Liver (tissue), 9 donors: ENCODE results near the gene TPST2. TPM values are rescaled to one million over a fixed set of nuclear protein-coding genes. Genes with fewer than 3 reads are reported as not detected.
A peak's percentile ranks its signal among the peaks of the same experiment; 100 is the strongest.

Experiments
- DNase-seq: peaks from one replicate; pipeline ENCODE4 v3.0.0-alpha.2; 2017; ENCODE audit warnings: low spot score
- H3K27ac ChIP-seq, 2 donors: one replicate each; pipeline ENCODE4 v1.7.0; 2013; ENCODE audit warnings: inconsistent platforms in 2 of 2, low read length in 2 of 2, control low read depth in 1 of 2, low read depth in 1 of 2, mild to moderate bottlenecking in 1 of 2
- H3K27me3 ChIP-seq, 4 donors: one replicate each; pipeline versions ENCODE4 v1.6.1 to v1.7.0; 2013; ENCODE audit warnings: low read length in 3 of 4, inconsistent platforms in 1 of 4, mild to moderate bottlenecking in 1 of 4, moderate library complexity in 1 of 4; ENCODE audit not compliant: control insufficient read depth in 4 of 4, insufficient read depth in 4 of 4
- H3K36me3 ChIP-seq, 4 donors: one replicate each; pipeline versions ENCODE4 v1.6.1 to v1.7.0; 2013; ENCODE audit warnings: low read length in 3 of 4, mild to moderate bottlenecking in 3 of 4, low read depth in 1 of 4, moderate library complexity in 1 of 4; ENCODE audit not compliant: control insufficient read depth in 4 of 4, insufficient read depth in 3 of 4
- H3K4me1 ChIP-seq, 4 donors: one replicate each; pipeline versions ENCODE4 v1.6.1 to v1.7.0; 2013; ENCODE audit warnings: low read length in 3 of 4, mild to moderate bottlenecking in 3 of 4, moderate library complexity in 1 of 4; ENCODE audit not compliant: control insufficient read depth in 4 of 4, insufficient read depth in 4 of 4
- H3K4me3 ChIP-seq, 3 donors: one replicate each; pipeline versions ENCODE4 v1.6.1 to v1.7.0; 2013; ENCODE audit warnings: low read length in 3 of 3, control low read depth in 1 of 3, low read depth in 1 of 3, mild to moderate bottlenecking in 1 of 3
- H3K9ac ChIP-seq, 2 donors: one replicate each; pipeline ENCODE4 v1.7.0; 2013; ENCODE audit warnings: low read length in 2 of 2, mild to moderate bottlenecking in 2 of 2, moderate library complexity in 2 of 2, control low read depth in 1 of 2, low read depth in 1 of 2
- H3K9me3 ChIP-seq, 4 donors: one replicate each; pipeline versions ENCODE4 v1.6.1 to v1.7.0; 2013; ENCODE audit warnings: low read length in 3 of 4; ENCODE audit not compliant: control insufficient read depth in 4 of 4
- ATF3 ChIP-seq: IDR thresholded peaks from 2 replicates; pipeline ENCODE4 v1.6.1; 2016; ENCODE audit warnings: antibody characterized with exemption
- EGR1 ChIP-seq, 2 donors: IDR thresholded peaks; 2 replicates each; pipeline ENCODE4 v1.6.1; 2016 to 2018; ENCODE audit warnings: antibody characterized with exemption in 2 of 2, low read depth in 2 of 2
- FOXA1 ChIP-seq: IDR thresholded peaks from 2 replicates; pipeline ENCODE4 v1.6.1; 2016; ENCODE audit warnings: antibody characterized with exemption
- FOXA2 ChIP-seq: IDR thresholded peaks from 2 replicates; pipeline ENCODE4 v1.6.1; 2016; ENCODE audit warnings: antibody characterized with exemption
- GABPA ChIP-seq, 2 donors: IDR thresholded peaks in 1 of 2; conservative IDR thresholded peaks in 1 of 2; 2 replicates each; pipeline ENCODE4 v1.6.1; 2016; ENCODE audit warnings: antibody characterized with exemption in 2 of 2, mild to moderate bottlenecking in 1 of 2, moderate library complexity in 1 of 2
- HNF4A ChIP-seq, 2 donors: conservative IDR thresholded peaks; 2 replicates each; pipeline ENCODE4 v1.6.1; 2016; ENCODE audit warnings: antibody characterized with exemption in 2 of 2, mild to moderate bottlenecking in 2 of 2
- HNF4G ChIP-seq: IDR thresholded peaks from 2 replicates; pipeline ENCODE4 v1.6.1; 2016; ENCODE audit warnings: antibody characterized with exemption
- JUND ChIP-seq, 2 donors: IDR thresholded peaks; 2 replicates each; pipeline ENCODE4 v1.6.1; 2016; ENCODE audit warnings: antibody characterized with exemption in 2 of 2
- NR2F2 ChIP-seq: IDR thresholded peaks from 2 replicates; pipeline ENCODE4 v1.6.1; 2016; ENCODE audit warnings: antibody characterized with exemption
- RAD21 ChIP-seq, 2 donors: IDR thresholded peaks; 2 replicates each; pipeline ENCODE4 v1.6.1; 2016; ENCODE audit warnings: antibody characterized with exemption in 2 of 2, mild to moderate bottlenecking in 2 of 2
- RXRA ChIP-seq, 2 donors: IDR thresholded peaks; 2 replicates each; pipeline ENCODE4 v1.6.1; 2017 to 2018; ENCODE audit warnings: antibody characterized with exemption in 2 of 2, mild to moderate bottlenecking in 1 of 2
- SP1 ChIP-seq: IDR thresholded peaks from 2 replicates; pipeline ENCODE4 v1.6.1; 2018; ENCODE audit warnings: antibody characterized with exemption, mild to moderate bottlenecking
- TAF1 ChIP-seq: conservative IDR thresholded peaks from 2 replicates; pipeline ENCODE4 v1.6.1; 2016; ENCODE audit warnings: antibody characterized with exemption, mild to moderate bottlenecking
- YY1 ChIP-seq: IDR thresholded peaks from 2 replicates; pipeline ENCODE4 v1.6.1; 2016; ENCODE audit warnings: antibody characterized with exemption, mild to moderate bottlenecking
- WGBS: extraction: QIAGEN DNeasy Blood & Tissue Kit; methylation state at CpG from one replicate; pipeline ENCODE4 v1.1.7; 2013; 5-methylcytosine and 5-hydroxymethylcytosine counted together
- polyA plus RNA-seq, 2 donors: library from polyadenylated mRNA; stranded (reverse) in 1 of 2; unstranded in 1 of 2; fragments of 200-250 nt in 1 of 2; fragments of >200 nt in 1 of 2; fragmentation: Nextera tagmentation in 1 of 2; extraction: Ambion mirVana in 1 of 2; gene quantifications; one replicate each; pipeline versions ENCODE4 v1.2.1 to v1.2.3, GENCODE V29; 2013 to 2015
- total RNA-seq, 2 donors: library from RNA; depleted of rRNA; stranded (reverse); fragments of >200 nt; gene quantifications; one replicate each; pipeline ENCODE4 v1.2.3, GENCODE V29; 2014
- TF ChIP-seq, protein P1 (sequence below): IDR thresholded peaks from 2 replicates; pipeline ENCODE4 v1.6.1; 2016; ENCODE audit warnings: antibody characterized with exemption
- TF ChIP-seq, protein P2 (sequence below): IDR thresholded peaks from 2 replicates; pipeline ENCODE4 v1.6.1; 2016; ENCODE audit warnings: antibody characterized with exemption
- TF ChIP-seq, protein P3 (sequence below): IDR thresholded peaks from 2 replicates; pipeline ENCODE4 v1.6.1; 2016; ENCODE audit warnings: antibody characterized with exemption, mild to moderate bottlenecking
- donor health status: healthy.
- donor health status: healthy.
- donor health status: healthy.
- donor health status: healthy.
- donor health status: healthy.

The TPST2 gene
- total and polyA plus RNA-seq, 4 donors: 33.3 to 109 (median 69.7) TPM

DNA sequence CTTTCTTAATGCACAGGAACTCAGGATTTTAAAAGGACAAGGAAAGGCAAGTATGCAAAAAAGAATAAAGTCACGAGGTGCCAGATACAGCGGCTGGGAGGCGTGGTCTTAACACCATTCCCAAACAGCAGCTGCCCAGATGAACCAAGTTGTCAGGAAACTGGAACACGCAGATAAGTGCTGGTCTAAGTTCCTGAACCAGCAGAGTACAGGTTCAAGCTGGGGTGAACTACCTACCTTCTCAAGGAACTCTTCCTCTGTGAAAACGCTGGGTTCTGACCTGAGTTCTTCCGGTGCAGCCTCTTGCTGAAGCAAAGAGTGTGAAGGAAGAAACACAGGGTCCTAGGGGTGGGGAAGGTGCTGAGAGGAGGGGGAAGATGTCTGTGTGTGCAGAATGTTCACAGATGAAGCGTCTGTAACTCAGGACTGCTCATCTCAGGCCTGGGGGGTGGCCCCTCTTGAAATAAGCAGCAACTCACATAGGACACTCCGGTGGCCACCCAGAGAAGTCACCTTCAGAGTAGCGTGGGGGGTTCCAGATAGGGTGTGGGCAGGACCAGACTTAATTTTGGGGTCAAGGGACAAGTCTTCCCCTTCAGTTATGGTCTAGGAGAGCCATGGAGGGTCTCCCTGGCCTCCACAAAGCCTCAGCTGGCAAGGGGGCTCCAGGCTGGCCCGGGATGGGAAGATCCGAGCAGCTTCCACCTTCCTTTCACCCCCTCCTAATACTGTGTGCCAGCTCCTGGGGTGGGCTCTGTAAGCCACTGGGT is 3.2 kb downstream of the TPST2 start:
- Histone ChIP-seq H3K9ac (no peak overlapping the region), H3K36me3 (peaks cover 0 to 6% (median 4%) of the 10 kb centered on the region in 4 donors), H3K27ac (peak overlapping the region; percentile 43 to 61), H3K27me3 (no peaks in the 10 kb centered on the region), H3K9me3 (no peaks in the 10 kb centered on the region), H3K4me1 (peaks cover 8 to 43% (median 40%) of the 10 kb centered on the region in 4 donors), H3K4me3 (no peak overlapping the region)
- DNase-seq: no peak
- WGBS: 71% methylated on average over 11 of the region's 11 CpGs
- no peak for TF ChIP-seq RAD21 (IDR thresholded peaks at IDR 0.05)
- peak in 1 of 2 donors; percentile 7 for TF ChIP-seq RXRA (IDR thresholded peaks at IDR 0.05)
- no peak for TF ChIP-seq FOXA1
- no peak for TF ChIP-seq EGR1 (IDR thresholded peaks at IDR 0.05; ENCODE audit: low read depth in 2 of 2)
- no peak for TF ChIP-seq FOXA2
- TF ChIP-seq, protein P1, sequence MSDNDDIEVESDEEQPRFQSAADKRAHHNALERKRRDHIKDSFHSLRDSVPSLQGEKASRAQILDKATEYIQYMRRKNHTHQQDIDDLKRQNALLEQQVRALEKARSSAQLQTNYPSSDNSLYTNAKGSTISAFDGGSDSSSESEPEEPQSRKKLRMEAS: no peak
- TF ChIP-seq ATF3: no peak
- TF ChIP-seq, protein P2, sequence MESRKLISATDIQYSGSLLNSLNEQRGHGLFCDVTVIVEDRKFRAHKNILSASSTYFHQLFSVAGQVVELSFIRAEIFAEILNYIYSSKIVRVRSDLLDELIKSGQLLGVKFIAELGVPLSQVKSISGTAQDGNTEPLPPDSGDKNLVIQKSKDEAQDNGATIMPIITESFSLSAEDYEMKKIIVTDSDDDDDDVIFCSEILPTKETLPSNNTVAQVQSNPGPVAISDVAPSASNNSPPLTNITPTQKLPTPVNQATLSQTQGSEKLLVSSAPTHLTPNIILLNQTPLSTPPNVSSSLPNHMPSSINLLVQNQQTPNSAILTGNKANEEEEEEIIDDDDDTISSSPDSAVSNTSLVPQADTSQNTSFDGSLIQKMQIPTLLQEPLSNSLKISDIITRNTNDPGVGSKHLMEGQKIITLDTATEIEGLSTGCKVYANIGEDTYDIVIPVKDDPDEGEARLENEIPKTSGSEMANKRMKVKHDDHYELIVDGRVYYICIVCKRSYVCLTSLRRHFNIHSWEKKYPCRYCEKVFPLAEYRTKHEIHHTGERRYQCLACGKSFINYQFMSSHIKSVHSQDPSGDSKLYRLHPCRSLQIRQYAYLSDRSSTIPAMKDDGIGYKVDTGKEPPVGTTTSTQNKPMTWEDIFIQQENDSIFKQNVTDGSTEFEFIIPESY: no peak
- TF ChIP-seq HNF4A (conservative IDR thresholded peaks at IDR 0.05): no peak
- TF ChIP-seq, protein P3, sequence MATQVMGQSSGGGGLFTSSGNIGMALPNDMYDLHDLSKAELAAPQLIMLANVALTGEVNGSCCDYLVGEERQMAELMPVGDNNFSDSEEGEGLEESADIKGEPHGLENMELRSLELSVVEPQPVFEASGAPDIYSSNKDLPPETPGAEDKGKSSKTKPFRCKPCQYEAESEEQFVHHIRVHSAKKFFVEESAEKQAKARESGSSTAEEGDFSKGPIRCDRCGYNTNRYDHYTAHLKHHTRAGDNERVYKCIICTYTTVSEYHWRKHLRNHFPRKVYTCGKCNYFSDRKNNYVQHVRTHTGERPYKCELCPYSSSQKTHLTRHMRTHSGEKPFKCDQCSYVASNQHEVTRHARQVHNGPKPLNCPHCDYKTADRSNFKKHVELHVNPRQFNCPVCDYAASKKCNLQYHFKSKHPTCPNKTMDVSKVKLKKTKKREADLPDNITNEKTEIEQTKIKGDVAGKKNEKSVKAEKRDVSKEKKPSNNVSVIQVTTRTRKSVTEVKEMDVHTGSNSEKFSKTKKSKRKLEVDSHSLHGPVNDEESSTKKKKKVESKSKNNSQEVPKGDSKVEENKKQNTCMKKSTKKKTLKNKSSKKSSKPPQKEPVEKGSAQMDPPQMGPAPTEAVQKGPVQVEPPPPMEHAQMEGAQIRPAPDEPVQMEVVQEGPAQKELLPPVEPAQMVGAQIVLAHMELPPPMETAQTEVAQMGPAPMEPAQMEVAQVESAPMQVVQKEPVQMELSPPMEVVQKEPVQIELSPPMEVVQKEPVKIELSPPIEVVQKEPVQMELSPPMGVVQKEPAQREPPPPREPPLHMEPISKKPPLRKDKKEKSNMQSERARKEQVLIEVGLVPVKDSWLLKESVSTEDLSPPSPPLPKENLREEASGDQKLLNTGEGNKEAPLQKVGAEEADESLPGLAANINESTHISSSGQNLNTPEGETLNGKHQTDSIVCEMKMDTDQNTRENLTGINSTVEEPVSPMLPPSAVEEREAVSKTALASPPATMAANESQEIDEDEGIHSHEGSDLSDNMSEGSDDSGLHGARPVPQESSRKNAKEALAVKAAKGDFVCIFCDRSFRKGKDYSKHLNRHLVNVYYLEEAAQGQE: no peak
- TF ChIP-seq HNF4G: no peak
- no peak for TF ChIP-seq GABPA (IDR thresholded peaks at IDR 0.05 in 1 of 2, conservative IDR thresholded peaks at IDR 0.05 in 1 of 2)
- TF ChIP-seq JUND (IDR thresholded peaks at IDR 0.05): no peak
- no peak for TF ChIP-seq YY1
- TF ChIP-seq NR2F2: peak; percentile 64
- no peak for TF ChIP-seq TAF1

GRCh38 chr22:26585104-26585790 is 4.7 kb downstream of the TPST2 start:
- no peaks in the 10 kb centered on the region for H3K27me3 ChIP-seq
- TF ChIP-seq EGR1 (IDR thresholded peaks at IDR 0.05; ENCODE audit: low read depth in 2 of 2) (no peak), GABPA (IDR thresholded peaks at IDR 0.05 in 1 of 2, conservative IDR thresholded peaks at IDR 0.05 in 1 of 2) (no peak), NR2F2 (no peak), SP1 (no peak), RXRA (IDR thresholded peaks at IDR 0.05) (peak in 1 of 2 donors; percentile 14), ATF3 (no peak), RAD21 (IDR thresholded peaks at IDR 0.05) (peak in 1 of 2 donors; percentile 33)
- WGBS: 52% methylated on average over 11 of the region's 11 CpGs
- H3K9me3 ChIP-seq: no peaks in the 10 kb centered on the region
- H3K4me1 ChIP-seq: peaks cover 8 to 37% (median 35%) of the 10 kb centered on the region in 4 donors
- DNase-seq: peak; percentile 82
- no peak overlapping the region for H3K9ac ChIP-seq
- peaks cover 0 to 6% (median 4%) of the 10 kb centered on the region in 4 donors for H3K36me3 ChIP-seq
- H3K27ac ChIP-seq: no peak overlapping the region
- H3K4me3 ChIP-seq: no peak overlapping the region
